GM18498 (cell line): ENCODE results near the gene GCNA.
"Not testable (repeated sequence)": the region's sequence is repeated elsewhere in the genome, so short reads cannot be mapped to it uniquely, and the experiment has no call there.

Source experiments
- ATAC-seq: cut with Tn5 transposase; IDR thresholded peaks from one replicate; pipeline ENCODE4 v1.9.1; 2021; ENCODE audit warnings: mild to moderate bottlenecking, moderate library complexity; ENCODE audit not compliant: unreplicated experiment

Gene GCNA

DNA sequence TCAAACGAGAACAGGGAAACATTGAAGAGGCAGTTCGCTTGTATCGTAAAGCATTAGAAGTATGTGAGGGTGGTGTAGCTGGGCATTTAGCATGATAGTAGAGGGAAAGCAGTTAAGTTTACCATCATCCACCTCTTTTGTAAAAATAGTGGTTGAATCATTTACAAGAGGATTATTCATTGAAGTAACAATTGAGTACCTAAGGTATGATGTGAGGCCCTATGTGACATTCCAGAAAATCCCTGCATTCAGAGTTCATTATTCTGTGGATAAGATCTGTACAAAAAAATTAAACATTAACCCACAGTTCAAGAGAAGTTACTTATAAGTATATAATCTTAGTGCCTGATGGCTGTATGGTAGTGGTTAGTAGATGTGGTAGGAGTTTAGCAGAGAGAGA is 22.2 kb upstream of the GCNA start:
- no peak for ATAC-seq

- ATAC-seq, result no peak
These were observed 19.3 kb upstream of the GCNA start for GRCh38 chrX:71558920-71559319.

GRCh38 chrX:71559773-71560172 is 18.5 kb upstream of the GCNA start:
- ATAC-seq, result not testable (repeated sequence)

GRCh38 chrX:71563921-71564320 is 14.3 kb upstream of the GCNA start:
- no peak for ATAC-seq

DNA sequence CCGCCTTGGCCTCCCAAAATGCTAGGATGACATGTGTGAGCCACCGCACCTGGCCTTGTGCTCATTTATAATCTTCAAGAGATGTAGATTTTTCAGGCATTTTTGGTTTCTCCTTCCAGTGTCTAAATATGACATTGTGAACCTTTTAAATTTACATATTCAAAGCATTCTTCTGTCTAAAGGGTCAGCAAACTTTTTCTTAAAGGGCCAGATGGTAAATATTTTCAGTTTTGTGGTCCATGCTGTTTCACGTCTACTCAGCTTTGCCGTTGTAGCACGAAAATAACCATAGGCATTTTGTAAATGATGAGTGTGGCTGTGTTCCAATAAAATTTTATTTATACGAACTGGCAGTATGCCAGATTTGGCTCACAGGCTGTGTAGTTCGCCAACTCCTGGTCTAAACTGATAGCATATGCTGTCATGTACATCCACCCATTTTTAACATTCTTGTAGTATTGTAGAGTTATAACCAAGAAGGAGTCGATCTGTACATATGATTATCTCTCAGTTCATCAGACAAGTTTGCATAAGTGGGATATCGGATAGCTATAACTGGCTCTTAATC is 12.7 kb upstream of the GCNA start:
- ATAC-seq, result no peak

DNA sequence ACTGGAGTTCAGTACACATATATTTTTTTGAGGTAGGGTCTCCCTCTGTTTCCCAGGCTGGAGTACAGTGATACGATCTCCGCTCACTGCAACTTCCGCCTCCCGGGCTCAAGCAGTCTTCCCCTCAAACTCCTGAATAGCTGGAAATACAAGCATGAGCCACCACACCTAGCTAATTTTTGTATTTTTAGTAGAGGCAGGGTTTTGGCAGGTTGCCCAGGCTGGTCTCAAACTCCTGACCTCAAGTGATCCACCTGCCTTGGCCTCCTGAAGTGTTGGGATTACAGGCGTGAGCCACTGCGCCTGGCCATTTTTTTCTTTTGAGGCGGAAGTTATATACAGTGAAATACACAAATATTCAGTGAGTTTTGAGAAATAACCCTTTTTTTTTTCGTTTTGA is 6.8 kb upstream of the GCNA start:
- not testable (repeated sequence) for ATAC-seq

GRCh38 chrX:71573590-71573989 is 4.6 kb upstream of the GCNA start:
- no peak for ATAC-seq

DNA sequence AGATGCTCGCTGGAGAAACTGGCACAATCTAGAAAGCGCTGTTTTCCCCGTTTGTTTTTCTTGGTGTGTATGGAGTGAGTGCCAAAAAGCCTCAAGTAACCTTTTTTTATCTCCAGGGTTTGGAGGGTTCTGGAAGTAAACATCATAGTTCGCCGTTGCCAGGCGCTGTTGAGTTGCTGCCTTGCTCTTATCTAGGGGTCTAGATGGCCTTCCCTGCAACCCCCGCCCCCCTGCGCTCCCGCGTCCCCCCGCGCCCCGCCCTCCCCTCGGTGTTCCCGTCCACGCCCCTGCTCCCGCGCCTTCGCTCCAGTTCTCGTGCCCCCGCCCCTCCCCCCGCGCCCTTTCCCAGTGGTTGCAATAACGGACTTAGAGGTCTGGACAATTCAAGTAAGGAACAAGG is 555 bp upstream of the GCNA start:
- ATAC-seq, result no peak

DNA sequence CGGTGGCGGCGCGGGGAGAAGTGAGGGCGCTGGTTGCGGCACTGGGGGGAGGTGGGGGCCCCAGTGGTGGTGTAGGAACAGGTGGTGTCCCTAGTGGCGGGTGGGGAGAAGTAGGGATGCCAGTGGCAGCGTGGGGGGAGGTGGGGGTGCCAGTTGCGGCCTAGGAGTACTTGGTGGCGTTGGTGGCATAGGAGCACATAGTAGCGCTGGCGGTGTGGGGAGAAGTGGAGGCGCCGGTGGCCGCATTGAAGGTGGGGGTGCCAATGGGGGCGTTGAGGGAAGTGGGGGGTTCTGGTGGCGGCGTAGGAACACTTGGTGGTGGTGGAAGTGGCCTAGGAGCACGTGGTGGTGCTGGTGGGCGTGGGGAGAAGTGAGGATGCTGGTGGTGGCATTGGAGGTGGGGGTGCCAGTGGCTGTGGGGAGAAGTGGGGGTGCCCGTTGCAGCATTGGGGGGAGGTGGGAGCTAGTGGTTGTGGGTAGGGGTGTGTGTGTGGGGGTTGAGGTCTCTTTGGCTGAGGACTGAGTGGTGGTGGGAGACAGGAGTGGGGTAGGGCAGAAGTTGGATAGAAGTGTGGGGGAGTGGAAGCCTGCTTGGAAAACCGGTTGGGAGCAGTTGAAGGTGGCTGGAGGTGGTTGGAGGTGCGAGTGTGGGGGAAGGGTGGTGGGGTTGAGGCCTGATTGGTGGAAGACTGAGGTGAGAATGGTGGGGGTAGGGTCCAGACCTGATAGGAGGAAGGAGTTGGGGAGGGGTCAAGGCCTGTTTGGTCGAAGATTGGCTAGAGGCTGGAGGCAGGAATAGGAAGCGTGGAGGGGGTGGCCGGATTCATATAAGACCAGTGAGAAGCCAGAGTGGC is 1.1 kb downstream of the GCNA start:
- no peak for ATAC-seq

DNA sequence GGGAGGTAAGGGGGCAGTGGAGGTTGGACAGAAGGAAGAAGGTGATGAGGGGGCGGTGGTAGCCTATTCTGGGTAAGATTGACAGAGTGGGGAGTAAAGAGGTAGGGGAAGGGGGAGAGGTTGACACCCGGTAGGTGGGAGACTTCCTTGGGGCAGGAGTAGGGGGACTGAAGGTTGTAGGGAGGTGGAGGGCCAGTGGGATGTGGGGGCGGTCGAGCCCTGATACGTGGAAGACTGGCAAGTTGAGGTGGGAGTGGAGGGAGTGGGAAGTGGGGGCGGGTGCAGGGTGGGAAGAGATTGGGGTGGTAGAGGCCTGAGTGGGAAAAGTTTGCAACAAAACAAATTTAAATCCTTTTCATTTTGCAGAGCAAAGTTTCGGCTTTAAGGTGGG is 1.7 kb downstream of the GCNA start:
- ATAC-seq, result no peak

- no peak for ATAC-seq
These were observed 3.0 kb downstream of the GCNA start for GRCh38 chrX:71581210-71581609.

GRCh38 chrX:71586929-71587328 is 8.7 kb downstream of the GCNA start:
- ATAC-seq, result no peak

DNA sequence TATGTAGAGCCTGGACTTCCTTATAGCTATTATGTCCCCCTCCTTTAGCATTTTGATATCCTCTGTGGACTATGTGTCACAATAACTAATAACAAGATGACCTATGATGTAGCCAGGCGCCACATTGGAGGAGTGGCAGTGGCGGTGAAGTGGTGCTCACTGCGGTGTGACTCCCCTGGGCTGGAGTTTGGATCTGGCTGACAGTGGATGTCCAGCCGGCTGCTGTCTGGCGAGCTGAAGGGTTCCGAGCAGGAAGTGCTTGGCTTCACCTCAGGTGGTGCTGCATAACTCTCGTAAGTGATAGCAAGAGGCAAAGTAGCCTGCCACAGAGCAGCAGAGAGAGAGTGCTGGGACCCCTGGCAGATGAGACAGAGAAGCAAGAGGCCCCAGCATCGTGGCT is 15.0 kb downstream of the GCNA start:
- ATAC-seq, result not testable (repeated sequence)

- no peak for ATAC-seq
These were observed 21.7 kb downstream of the GCNA start for GRCh38 chrX:71599965-71600364.

DNA sequence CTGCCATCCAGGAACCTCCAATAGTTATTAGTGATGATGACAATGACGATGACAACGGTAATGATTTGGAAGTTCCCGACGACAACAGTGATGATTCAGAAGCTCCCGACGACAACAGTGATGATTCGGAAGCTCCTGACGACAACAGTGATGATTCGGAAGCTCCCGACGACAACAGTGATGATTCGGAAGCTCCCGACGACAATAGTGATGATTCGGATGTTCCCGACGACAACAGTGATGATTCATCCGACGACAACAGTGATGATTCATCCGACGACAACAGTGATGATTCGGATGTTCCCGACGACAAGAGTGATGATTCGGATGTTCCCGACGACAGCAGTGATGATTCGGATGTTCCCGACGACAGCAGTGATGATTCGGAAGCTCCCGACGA is 25.4 kb downstream of the GCNA start:
- no peak for ATAC-seq

GRCh38 chrX:71604141-71604540 is 25.9 kb downstream of the GCNA start:
- ATAC-seq, result no peak

DNA sequence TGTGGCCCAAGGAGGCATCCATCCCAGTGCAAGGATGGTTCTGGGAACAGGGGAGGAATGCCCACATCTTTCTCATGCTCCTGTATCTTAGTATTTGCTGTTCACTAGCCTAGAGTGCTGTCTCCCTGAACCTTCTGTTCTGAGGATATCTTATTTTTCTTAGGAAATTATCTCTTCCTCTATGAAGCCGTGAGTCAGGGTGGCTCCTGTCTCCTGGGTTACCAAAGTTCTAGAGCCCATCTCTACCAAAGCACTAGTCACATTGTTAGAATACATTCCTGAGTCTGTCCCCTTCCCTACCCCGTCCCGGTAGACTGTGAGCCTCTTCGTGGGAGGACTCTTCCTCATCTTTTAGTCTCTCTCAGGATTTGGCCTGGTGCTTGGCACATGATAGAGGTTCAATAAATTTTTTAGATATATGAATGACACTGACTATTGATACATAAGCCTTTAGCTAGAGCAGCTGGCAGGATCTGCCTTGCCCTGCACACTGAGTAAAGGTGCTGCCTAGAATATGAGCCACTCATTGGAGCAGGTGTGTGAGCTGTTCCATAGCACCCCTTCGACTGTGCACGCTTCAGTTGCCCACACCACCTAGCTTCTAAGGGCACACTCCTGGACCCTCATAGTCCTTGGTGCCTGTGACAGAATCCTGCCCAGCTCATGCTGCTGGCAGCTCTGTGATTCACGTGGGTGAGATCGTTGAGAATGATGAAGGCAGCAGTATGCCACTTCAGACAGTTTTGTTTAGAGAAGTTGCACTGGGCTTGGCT is 26.7 kb downstream of the GCNA start:
- no peak for ATAC-seq

GRCh38 chrX:71606536-71607216 is 28.4 kb downstream of the GCNA start:
- ATAC-seq, result no peak

DNA sequence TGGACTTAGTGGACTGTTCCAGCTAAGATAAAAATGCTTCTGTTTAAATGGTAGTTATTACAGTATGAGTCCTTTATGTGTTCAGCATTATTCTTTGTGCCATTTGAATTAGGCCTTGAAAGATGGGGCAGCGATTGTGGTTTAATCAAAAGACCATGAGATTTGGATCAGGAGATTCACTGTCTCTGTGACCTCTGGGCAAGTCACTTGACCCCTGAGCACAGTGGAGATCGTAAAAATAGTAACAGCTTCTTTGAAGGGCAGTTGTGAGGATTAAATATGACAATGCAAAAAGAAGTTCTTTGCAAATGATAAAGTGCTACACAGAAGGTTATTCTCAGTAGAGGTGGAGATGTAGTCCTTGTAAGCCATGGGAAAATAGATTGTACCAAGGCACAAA is 29.3 kb downstream of the GCNA start:
- no peak for ATAC-seq

DNA sequence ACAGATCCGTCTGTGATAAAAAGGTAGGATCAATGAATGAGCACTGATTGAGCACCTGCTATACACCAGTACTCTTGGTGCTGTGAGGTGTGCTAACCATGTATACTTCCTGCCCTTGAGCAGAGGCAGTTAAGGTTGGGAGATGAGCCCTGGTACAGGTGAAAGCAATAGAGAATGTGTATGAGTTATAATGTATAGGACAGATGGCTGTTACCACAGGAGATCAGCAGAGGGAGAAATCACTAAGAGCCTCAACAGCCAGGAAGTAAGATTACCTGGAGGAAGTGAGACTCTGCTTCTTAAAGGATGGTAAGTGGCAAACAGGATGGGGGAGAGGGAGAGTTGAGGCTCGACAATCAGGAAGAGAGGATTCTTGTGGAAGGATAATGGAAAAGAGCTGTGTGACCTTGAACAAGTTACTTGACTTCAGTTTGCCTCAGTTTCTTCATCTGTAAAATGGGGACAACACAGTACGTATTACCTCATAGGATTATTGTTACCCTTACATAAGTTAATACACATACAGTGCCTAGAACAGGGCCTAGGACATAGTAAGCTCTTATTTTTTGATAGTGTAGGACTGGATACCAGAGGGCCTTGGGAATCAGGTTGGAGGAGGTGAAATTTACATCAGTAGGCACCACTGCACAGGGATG is 31.0 kb downstream of the GCNA start:
- no peak for ATAC-seq

- ATAC-seq, result not testable (repeated sequence)
These were observed 33.5 kb downstream of the GCNA start for GRCh38 chrX:71611736-71612135.
